NCI-H1436 treated with DMSO at 0.1 percent for 48 hours (cell line): ENCODE data around the gene ANKS6.

Experiments used
- DNase-seq: peaks from one replicate; lab custom pipeline; 2025; lab: John Stamatoyannopoulos, UW

Gene ANKS6

DNA sequence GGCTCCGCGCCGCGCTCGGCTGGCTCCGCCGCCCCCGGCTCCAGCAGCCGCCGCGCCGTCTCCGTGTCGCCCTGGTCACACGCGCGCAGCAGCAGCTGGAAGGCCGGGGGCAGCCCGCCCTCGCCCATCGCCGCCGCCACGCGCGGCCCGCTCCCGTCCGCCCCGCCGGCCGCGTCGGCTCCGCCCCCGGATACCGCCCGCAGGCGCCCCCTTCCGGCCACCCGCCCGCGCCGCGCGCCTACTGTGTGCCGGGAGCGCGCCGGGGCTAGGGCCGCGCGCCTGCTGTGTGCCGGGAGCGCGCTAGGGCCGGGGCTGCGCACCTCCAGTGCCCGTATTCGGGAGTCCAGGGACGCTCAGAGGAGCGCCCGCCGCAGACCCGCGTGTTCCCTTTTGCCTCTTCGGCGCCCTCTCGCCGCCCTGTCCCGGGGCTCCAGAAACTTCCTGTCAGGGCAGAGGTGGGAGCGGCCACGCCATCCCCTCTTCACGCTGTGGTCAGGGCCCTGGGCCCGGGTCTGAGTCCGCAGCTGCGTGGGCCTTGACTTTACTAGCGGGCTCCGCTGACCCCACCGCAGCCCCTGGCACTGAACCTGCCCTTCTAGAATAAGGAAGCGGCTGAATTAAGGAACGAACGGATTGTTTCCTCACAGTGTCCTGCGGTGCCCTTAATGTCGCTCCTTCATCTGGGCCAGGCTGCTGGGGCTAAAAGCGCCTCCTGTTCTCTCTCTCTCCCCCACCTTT lies at the start of gene ANKS6:
Gene ANKS6 (minus strand): TSS at position 192 of the 738 bp plus-strand sequence. CDS start 64 bp downstream, at position 128.
- no peak for DNase-seq

DNA sequence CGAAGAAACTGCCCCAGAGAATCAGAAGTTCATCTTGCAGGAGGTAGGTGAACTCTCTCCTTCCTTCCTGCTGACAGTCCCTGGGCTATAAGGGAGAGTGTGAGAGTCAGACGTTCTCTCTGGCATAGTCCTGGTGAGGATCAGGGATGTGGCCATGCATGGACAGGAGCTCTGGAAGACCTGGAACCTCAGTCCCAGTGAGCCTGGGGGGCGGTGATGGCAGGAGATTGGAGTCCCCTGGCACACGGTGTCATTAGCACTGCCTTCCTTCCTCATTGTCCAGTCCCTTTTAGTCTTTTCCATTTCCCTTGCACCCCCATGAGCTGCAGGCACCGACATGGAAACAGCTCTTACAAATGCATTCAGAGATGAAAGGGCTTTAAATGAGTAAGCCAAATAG lies 49.7 kb upstream of the ANKS6 start:
- no peak for DNase-seq

DNA sequence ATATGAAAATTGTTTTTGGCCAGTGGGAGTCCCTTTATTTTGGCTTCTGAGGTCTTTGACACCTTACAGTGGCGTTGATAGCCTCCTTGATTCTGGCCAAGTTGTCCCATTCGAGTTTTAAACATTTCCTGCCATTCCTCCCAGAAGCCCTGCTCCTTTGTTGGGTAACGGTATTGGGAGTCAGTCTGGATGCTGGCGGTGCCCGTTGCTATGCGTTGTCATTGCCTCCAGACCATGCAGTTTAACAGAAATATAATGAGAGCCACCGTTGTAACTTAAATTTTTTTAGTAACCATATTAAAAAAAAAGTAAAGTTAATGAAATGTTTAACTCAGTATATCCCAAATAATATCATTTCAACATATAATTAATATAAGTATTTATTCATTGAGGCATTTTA lies 46.2 kb upstream of the ANKS6 start:
- DNase-seq = no peak

DNA sequence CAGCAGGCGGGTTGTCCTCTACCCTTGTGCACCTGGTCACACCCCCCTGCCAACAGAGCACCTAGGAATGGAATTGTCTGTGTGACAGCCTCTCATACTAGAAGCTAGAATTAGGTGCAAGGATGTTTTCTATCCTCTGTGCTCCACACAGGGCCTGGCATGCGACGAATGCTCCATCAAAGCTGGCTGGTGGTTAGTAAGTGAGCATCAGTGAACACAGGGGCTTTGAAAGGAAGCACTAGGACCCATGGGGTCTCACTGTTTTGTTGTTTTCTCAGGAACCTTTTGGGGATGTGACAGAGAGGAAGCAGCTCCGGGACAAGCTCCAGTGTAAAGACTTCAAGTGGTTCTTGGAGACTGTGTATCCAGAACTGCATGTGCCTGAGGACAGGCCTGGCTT lies 43.4 kb upstream of the ANKS6 start:
- no peak for DNase-seq

DNA sequence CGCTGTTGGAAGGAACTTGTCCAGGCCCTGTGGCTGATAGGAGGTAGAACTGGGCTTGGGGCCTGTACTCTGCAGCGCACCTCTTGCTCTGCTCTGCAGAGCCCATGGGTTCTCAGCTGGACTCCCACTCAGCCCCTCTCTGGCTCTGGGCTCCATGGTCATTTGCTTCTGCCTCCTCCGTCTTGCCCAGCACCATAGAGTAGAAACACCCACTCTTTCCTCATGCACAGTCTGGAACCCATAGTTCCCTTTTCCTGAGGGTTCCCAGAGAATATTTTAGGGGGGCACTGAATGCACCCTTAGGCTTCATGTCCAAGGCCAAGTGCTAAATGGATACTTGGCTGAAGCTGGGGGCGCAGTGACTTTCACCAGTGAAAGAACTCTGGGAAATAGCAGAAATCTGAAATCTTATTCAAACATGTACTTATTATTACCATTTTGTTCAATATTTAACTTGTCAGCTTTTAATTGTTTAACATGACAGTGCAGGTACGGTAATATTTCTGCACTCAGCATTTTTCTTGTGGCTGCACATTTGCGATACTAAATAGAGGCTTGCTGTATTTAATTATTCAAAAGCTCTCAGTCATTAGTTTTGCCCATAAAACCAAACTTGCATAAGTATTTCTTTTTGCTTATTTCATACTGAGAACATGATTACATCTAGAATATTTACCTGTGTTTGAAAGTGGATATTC lies 42.7 kb upstream of the ANKS6 start:
- DNase-seq = no peak

DNA sequence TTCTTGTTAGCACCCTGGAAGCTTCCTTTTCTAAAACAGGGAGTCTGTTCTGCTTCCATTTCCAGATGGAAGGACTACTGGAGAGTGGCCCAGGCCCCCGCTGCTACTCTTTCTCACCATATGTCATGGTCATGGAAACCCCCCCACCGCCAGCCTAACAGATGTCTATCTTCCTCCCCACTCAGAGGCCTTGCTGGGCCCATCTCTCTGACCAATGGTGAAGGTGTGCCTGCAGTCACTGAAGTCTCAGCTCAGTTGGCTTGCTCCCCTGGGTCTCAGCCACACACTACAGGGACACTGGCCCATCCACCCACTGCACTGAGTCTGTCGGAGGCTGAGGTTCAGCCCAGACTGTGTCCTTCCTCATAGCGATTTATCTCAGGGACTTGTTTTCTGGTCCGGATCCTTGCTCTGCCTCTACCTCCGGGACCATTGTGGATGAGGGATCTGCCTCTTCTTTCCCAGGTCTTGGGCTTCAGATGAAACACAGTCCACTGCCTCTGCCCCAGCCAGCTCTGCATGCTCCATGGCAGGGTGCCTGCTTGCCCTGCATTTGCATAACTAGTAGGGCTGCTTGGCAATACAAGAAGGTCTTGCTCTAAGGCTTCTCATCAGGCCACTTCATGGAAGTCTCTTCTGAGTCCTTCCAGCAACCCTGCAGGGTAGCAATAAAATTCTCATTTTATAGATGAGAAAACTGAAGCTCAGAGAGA lies 42.0 kb upstream of the ANKS6 start:
- no peak for DNase-seq

DNA sequence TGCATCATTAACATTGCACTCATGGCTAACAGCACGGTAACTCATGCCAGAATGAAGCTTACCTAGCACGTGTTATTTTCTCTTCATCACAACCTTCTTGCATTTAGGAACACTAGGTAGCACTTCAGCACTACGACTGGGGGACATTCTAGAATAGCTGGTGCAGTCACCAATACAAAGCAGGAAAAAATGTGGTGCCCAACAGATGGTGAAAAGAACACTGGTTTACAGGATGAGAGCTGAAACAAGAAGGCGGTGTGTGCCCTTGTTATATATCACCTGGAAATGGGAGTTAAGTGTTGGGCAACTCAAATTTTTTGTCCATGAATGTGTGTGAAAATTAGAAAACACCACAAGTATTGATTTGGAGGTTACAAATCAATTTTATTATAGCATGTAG lies 41.2 kb upstream of the ANKS6 start:
- no peak for DNase-seq

DNA sequence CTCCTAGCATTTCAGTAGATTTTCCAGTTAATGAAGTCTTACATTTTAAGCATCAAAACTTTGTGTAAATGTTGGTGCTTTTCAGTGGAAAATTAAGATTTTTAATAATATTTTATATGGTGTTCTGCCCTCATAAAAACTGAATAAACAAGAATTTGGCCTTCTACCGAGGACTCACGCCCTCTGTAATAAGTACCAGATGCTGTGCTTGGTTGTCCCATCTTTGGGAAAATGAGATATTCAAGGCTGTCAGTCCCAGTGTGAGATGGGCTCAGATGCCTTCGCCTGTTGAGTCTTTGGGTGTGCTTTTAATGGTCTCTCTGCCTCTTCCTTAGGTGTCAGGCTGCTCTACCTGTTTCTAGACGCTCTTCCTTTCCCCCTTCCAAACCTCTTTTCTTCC lies 39.9 kb upstream of the ANKS6 start:
- no peak for DNase-seq

DNA sequence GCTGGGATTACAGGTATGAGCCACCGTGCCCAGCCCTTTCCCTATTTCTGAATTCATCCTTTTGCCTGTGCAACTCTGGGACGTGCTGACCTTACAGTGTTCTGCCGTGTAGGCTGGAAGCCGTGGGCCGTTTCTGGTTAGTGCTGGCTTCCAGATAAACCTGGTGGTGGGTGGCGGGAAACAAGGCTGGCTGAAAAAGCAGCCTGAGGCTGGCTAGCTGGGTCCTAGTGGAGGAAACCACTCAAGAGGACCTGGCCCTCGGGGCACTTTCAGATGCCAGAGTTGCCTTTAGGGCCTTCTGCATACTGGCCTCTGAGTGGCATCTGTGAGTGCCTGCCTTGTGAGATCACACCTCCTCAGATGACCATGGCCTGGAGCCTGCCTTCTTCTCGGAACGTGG lies 38.0 kb upstream of the ANKS6 start:
- DNase-seq = no peak

DNA sequence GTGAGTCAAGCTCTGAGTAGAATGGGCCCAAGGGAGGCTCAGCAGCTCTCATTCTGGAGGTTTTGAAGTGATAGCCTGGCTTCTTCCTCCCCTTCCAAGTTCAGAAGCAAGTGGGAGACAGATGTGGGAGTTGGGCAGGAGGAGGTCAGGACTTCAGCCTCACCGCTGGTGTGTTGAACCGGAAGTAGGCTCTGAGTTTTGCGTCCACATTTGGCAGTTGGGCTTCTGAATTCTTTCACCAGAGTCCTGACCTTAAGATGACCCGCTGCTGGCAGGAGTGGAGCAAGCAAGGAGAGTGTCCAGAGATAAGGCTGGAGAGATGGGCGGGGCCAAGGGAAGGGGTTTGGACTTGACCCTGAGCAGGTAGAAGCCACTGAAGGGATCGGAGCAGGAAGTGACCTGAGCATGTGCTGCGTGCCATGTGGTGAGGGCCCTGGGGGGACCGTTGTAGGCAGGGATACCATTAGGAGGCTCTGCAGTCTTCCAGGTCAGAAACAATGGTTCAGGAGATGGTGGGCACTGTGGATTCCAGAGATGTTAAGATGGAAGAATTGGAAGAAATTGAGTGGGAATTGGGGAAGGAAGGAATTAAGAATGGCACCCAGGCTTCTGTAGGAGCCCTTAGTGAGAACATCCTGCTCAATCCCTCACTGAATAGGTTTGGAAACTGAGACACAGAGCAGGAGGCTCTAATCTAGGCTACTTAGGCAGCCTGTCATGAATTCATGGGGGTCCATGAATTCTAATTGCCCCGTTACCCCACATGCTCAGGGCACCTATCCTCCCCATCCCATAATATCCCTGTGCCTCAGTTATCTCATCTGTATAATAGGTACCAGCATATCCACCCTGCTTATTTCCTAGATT lies 37.0 kb upstream of the ANKS6 start:
- no peak for DNase-seq

DNA sequence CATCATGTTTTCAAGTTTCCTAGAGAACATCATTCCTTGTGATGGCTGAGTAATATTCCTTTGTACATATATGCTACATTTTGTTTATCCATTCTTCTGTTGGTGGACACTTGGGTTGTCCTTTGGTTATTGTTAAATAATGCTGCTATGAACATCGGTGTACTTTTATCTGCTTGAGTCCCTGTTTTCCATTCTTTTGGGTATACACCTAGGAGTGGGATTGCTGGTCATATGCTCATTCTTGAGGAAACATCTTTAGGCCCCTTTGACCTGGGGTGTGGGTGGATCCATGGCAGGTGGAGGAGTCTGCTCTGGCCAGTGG lies 36.4 kb upstream of the ANKS6 start:
- DNase-seq = no peak

DNA sequence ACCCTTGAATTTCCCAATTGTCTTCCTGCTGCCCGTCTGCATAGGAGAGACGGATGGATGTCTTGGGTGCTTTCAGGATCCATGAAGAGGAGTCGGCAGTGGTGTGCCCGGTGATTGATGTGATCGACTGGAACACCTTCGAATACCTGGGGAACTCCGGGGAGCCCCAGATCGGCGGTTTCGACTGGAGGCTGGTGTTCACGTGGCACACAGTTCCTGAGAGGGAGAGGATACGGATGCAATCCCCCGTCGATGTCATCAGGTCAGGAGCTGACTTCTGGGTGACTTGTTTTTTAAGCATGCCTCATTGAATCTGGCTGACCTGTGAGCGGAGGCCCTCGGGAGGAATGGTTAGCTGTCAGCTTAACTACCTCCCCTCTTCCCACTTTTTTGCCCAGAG lies 35.3 kb upstream of the ANKS6 start:
- no peak for DNase-seq

DNA sequence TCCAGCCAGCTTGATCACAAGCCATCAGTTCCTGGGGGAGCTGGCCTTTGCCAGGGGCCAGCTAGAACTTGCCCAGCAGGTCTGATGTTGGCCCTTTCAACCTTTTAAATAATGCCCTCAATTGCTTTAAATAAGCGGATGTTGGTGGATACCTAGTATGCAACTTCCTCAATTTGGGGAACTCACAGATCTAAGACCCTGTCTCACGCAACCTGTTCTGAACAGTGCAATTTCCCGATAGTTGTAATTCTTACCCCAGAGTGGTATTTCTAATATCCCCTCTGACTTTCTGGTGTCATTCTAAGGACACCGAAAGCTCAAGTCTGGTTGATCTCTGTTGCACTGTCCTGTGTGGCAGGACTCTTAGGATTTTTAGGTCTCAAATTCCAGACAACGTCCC lies 34.2 kb upstream of the ANKS6 start:
- DNase-seq = no peak

DNA sequence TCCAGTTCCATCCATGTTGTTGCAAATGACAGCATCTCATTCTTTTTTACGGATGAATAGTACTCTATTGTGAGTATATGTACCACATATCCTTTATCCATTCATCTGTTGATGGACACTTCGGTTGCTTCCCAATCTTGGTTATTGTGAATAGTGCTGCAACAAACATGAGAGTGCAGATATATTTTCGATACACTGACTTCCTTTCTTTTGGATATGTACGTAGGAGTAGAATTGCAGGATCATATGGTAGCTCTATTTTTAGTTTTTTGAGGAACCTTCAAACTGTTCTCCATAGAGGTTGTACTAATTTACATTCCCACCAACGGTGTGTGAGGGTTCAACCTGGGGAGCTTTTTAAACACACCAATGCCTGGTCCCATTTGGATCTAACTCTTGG lies 33.4 kb upstream of the ANKS6 start:
- DNase-seq = no peak

DNA sequence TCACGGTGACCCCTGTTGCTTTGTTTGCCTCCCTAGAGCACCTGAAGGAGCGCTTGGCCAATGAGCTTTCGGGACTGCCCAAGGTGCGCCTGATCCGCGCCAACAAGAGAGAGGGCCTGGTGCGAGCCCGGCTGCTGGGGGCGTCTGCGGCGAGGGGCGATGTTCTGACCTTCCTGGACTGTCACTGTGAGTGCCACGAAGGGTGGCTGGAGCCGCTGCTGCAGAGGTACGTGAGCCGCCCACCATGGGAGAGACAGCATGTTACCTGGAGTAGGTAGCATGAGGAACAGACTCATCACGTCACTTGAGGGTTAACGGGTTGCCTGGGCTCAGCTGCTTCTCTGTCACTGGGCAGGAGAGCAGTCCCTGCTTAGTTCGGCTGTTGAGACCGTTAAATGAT lies 30.4 kb upstream of the ANKS6 start:
- DNase-seq = no peak

DNA sequence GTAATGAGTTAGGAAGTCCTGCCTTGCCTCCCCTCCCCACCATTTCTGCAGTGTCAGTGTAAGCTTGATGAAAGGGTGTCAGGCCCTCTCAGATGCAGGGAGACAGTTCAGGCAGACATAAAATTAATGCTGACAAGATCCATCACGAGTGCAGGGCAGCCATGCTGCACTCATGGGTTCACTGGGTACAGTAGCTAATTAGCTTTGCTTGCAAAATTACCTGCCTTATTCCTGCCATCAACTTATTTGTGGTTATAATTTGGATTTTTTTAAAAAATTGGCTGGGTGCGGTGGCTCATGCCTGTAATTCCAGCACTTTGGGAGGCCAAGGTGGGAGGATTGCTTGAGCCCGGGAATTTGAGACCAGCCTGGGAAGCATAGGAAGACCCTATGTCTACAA lies 29.1 kb upstream of the ANKS6 start:
- no peak for DNase-seq

DNA sequence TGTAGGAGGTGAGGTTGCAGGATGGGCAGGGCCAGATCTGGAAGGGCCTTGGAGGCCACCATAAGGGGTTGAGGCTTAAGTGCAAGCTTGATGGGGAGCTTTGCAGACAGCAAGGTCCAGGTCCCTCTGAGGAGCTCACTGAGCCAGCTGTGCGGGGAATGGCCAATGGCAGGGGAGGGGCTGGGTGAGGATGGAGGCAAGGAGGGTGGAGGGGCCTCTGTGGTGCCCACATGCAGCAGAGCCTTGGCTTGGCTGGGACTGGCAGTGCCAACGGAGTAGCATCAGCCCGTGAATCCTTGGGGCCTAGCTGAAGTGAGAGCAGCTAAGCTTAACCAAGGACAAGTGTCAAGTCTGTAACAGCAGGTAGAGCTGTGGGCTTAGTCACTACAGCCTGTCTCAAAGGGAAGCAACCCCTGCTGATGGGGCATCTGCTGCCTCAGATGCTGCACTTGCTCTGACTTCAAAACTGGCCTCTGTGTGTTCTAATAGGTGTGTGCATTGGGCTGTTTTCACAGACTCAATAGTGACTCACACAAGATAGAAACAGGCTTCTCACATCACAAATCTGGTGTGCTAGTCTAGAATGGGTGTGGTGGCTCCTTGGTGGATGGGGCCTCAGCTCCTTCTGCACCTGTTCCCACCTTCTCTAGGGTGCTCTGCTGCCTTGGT lies 27.4 kb upstream of the ANKS6 start:
- no peak for DNase-seq

DNA sequence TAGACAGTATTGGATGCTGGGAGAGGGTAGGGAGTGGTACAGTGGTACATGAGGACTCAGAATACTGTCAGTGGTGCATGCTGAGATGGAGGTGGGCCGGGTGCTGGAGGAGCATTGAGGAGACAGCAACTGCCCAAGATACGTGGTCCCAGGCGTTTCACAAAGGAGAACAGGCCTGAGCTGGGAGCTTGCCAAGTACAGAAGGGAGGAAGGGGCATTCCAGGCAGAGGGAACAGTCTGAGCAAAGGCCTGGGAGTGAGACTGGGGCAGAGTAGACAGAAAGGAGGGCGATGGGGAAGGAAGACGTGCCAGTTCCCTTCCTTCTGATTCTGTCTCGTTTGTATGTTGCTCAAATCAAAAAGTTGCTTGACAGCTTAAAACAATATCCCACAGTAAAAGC lies 26.3 kb upstream of the ANKS6 start:
- no peak for DNase-seq

DNA sequence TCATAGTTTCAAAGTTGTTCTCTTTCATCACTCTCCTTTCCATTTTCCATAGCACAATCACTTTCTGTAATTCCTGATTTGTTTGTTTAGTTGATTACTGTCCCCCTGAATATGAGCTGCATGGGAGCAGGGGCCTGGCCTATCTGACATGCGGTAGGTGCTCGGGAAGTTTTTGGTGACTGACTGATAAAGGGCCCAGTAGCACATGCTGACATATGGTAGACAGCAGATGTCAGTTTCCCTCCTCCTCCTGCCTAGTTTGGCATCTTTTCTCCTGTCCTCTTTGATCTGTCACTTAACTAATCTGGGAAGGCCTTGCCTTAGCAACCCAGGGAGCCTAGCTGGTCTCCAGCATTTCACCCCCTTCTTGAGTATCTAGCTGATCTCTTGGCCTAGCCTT lies 25.5 kb upstream of the ANKS6 start:
- no peak for DNase-seq

DNA sequence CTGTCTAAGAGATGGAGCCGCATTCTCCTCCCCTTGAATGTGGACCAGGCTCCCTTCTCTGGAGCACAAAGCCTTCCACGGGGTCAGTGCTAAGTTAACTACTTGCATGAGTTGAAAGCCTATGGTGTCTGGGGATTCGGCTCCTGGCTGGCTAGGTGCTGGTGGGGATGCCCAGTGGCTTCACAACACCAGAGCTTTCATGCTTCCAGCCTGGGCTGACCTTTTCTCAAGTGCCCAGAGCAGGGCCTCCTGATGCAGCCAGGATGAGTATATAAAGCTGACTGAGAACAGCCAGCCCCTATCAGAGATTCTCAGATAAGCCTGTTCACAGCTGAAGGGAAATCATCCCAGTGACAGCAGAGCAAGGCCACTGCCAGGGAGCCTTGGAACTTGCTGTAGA lies 22.9 kb upstream of the ANKS6 start:
- DNase-seq = no peak

DNA sequence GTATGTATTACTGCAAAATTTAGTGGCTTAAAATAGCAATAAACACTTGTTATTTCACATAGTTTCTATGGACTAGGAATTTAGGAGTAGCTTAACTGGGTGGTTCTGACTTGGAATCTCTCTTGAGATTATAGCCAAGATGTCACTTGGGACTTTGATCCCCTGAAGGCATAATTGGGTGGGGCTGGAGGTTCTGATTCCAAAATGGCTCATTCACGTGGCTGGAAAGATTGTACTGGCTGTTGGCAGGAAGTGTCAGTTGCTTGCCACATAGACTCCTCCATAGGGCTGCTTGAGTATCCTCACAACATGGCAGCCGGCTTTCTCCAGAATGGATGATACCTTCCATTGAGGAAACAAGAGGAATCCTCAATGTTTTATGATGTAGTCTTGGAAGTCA lies 22.4 kb upstream of the ANKS6 start:
- DNase-seq = no peak

DNA sequence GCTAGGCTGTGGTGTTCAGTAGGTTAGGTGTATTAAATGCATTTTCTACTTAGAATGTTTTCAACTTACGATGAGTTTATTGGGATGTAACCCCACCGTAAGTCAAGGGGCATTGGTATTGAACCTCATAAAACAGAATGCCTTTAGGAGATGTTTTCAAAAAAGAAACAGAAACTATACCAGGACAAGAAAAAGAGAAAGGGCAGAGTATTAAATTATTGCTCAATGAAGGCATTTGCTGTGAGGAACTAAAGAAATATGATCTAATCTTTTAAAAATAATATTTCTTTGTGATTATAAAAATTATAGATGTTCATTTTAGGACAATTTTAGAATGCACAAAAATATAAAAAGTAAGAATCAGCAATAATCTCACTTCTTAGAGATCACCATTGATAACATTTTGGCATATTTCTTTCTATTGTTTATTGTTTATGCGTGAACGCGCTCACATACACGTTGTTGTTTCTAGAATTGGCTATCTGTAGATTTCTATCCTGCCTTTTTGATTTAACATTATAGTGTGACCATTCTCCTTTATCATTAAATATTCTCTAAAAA lies 19.1 kb upstream of the ANKS6 start:
- DNase-seq = no peak
